Measurements from ENCODE around the gene FBRSL1. TPM values are rescaled to one million over a fixed set of nuclear protein-coding genes. Genes with fewer than 3 reads are reported as not detected.

FBRSL1 gene
- polyA plus RNA-seq, 3 donors, result 0.39 to 28.7 (median 0.74) TPM

DNA sequence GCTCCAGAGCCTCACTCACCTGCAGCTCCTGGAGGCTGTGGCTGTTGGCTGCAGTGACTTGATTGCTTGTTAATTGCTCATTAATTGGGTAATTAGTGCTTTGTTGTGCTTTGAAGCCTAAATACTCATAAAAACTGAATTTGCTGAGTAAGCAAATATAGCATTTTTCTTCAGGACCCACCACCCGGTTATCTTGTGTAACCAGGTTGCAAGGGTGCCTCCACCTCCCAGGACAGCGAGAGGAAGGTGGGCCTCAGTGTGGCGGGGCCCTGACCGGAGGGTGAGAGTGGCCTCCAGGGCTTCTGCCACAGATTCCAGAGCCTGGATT, 48.7 kb downstream of the FBRSL1 start:
- WGBS (ENCODE audit: insufficient coverage), result 96% methylated on average over 4 of the region's 4 CpGs
- no peak overlapping the region for H3K4me2 ChIP-seq (replicated peaks; ENCODE audit: extremely low read depth, low read length, poor library complexity, severe bottlenecking)
- no peaks in the 10 kb centered on the region for H3K4me1 ChIP-seq (ENCODE audit: control insufficient read depth in 1 of 2, insufficient read depth in 2 of 2, low read length in 2 of 2)
- Mint-ChIP-seq H3K27ac (no peak overlapping the region), H3K27me3 (ENCODE audit: low read depth in 3 of 3) (peaks cover 2 to 4% (median 3%) of the 10 kb centered on the region in 3 donors), H3K4me3 (no peak overlapping the region), H3K4me1 (no peaks in the 10 kb centered on the region), H3K9me3 (peaks cover 0 to 13% (median 6%) of the 10 kb centered on the region in 7 donors), H3K36me3 (peaks cover 7 to 23% of the 10 kb centered on the region in 2 donors)
- intact Hi-C loops (cut with micrococcal nuclease), result no loop called here
- H3K79me2 ChIP-seq (ENCODE audit: insufficient read depth, low read length), result no peaks in the 10 kb centered on the region
- no peak overlapping the region for H3K9ac ChIP-seq (ENCODE audit: insufficient read depth, low read length, poor library complexity, severe bottlenecking)
- TF ChIP-seq, protein P1, sequence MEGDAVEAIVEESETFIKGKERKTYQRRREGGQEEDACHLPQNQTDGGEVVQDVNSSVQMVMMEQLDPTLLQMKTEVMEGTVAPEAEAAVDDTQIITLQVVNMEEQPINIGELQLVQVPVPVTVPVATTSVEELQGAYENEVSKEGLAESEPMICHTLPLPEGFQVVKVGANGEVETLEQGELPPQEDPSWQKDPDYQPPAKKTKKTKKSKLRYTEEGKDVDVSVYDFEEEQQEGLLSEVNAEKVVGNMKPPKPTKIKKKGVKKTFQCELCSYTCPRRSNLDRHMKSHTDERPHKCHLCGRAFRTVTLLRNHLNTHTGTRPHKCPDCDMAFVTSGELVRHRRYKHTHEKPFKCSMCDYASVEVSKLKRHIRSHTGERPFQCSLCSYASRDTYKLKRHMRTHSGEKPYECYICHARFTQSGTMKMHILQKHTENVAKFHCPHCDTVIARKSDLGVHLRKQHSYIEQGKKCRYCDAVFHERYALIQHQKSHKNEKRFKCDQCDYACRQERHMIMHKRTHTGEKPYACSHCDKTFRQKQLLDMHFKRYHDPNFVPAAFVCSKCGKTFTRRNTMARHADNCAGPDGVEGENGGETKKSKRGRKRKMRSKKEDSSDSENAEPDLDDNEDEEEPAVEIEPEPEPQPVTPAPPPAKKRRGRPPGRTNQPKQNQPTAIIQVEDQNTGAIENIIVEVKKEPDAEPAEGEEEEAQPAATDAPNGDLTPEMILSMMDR (IDR thresholded peaks at IDR 0.05), result no peak
- no peak for DNase-seq
- no peak overlapping the region for H3K4me3 ChIP-seq (replicated peaks in 1 of 3; ENCODE audit: low read depth in 2 of 3, low read length in 3 of 3)
- no peak overlapping the region for H2AFZ ChIP-seq (ENCODE audit: insufficient read depth, low read depth, low read length, poor library complexity, severe bottlenecking)
- peaks cover 81% of the 10 kb centered on the region for H4K20me1 ChIP-seq (ENCODE audit: insufficient read depth, low read length)
- no peaks in the 10 kb centered on the region for H3K36me3 ChIP-seq (replicated peaks in 1 of 2; ENCODE audit: control insufficient read depth in 1 of 2, insufficient read depth in 2 of 2, low read length in 2 of 2)
- H3K9me3 ChIP-seq (replicated peaks in 1 of 2; ENCODE audit: control insufficient read depth in 1 of 2, insufficient read depth in 1 of 2, low read length in 2 of 2), result peaks cover 0 to 13% of the 10 kb centered on the region in 2 donors
- no peak overlapping the region for H3K27ac ChIP-seq (ENCODE audit: low read depth in 1 of 2, low read length in 2 of 2)
- H3K27me3 ChIP-seq (ENCODE audit: control insufficient read depth in 2 of 2, insufficient read depth in 2 of 2, low read length in 2 of 2), result no peaks in the 10 kb centered on the region

DNA sequence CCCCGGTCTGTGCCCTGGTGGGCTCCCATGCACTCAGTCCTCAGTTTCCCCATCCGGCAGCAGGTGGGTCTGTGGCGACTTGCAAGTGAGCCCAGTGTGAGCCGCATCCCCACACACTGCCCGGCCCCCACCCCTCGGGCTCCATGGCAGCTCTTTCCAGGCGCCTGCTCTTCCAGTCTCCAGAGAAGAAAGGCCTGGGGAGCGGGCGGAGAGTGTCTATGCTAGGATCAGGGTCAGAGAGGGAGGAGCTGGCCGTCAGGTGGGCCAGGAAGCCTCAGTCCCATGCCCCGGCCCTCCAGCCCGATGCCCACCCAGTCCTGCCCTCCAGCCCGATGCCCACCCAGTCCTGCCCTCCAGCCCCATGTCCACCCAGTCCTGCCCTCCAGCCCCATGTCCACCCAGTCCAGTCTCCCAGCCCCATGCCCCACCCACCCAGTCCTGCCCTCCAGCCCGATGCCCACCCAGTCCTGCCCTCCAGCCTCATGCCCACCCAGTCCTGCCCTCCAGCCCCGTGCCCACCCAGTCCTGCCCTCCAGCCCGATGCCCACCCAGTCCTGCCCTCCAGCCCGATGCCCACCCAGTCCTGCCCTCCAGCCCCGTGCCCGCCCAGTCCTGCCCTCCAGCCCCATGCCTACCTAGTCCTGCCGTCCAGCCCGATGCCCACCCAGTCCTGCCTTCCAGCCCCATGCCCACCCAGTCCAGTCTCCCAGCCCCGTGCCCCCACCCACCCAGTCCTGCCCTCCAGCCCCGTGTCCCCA, 49.2 kb downstream of the FBRSL1 start:
- no peak overlapping the region for H3K4me3 ChIP-seq (replicated peaks in 1 of 3; ENCODE audit: low read depth in 2 of 3, low read length in 3 of 3)
- Mint-ChIP-seq H3K9me3 (peaks cover 0 to 13% (median 6%) of the 10 kb centered on the region in 7 donors), H3K27me3 (ENCODE audit: low read depth in 3 of 3) (peaks cover 2 to 4% (median 3%) of the 10 kb centered on the region in 3 donors), H3K4me1 (no peaks in the 10 kb centered on the region), H3K4me3 (no peak overlapping the region), H3K36me3 (peaks cover 6 to 22% of the 10 kb centered on the region in 2 donors), H3K27ac (no peak overlapping the region)
- H3K27ac ChIP-seq (ENCODE audit: low read depth in 1 of 2, low read length in 2 of 2), result no peak overlapping the region
- H2AFZ ChIP-seq (ENCODE audit: insufficient read depth, low read depth, low read length, poor library complexity, severe bottlenecking), result no peak overlapping the region
- no peaks in the 10 kb centered on the region for H3K27me3 ChIP-seq (ENCODE audit: control insufficient read depth in 2 of 2, insufficient read depth in 2 of 2, low read length in 2 of 2)
- H3K4me1 ChIP-seq (ENCODE audit: control insufficient read depth in 1 of 2, insufficient read depth in 2 of 2, low read length in 2 of 2), result no peaks in the 10 kb centered on the region
- H3K4me2 ChIP-seq (replicated peaks; ENCODE audit: extremely low read depth, low read length, poor library complexity, severe bottlenecking), result no peak overlapping the region
- 95% methylated on average over 11 of the region's 23 CpGs for WGBS (ENCODE audit: insufficient coverage)
- H4K20me1 ChIP-seq (ENCODE audit: insufficient read depth, low read length), result peaks cover 82% of the 10 kb centered on the region
- intact Hi-C loops (cut with micrococcal nuclease), result no loop called here
- H3K36me3 ChIP-seq (replicated peaks in 1 of 2; ENCODE audit: control insufficient read depth in 1 of 2, insufficient read depth in 2 of 2, low read length in 2 of 2), result no peaks in the 10 kb centered on the region
- no peak for DNase-seq
- no peaks in the 10 kb centered on the region for H3K79me2 ChIP-seq (ENCODE audit: insufficient read depth, low read length)
- TF ChIP-seq, protein P1 (IDR thresholded peaks at IDR 0.05), result no peak
- H3K9me3 ChIP-seq (replicated peaks in 1 of 2; ENCODE audit: control insufficient read depth in 1 of 2, insufficient read depth in 1 of 2, low read length in 2 of 2), result peaks cover 0 to 13% of the 10 kb centered on the region in 2 donors
- H3K9ac ChIP-seq (ENCODE audit: insufficient read depth, low read length, poor library complexity, severe bottlenecking), result no peak overlapping the region
